GM19328 (cell line): ENCODE data around the gene TNFAIP8L3.

Experiments used
- ATAC-seq: cut with Tn5 transposase; IDR thresholded peaks from one replicate; pipeline ENCODE4 v1.9.1; 2021; ENCODE audit warnings: mild to moderate bottlenecking, moderate library complexity; ENCODE audit not compliant: unreplicated experiment

Gene TNFAIP8L3

GRCh38 chr15:51011212-51011611 lies 83.5 kb downstream of the TNFAIP8L3 start:
- ATAC-seq = no peak

- ATAC-seq = no peak
Measured at GRCh38 chr15:51007131-51007666, 87.5 kb downstream of the TNFAIP8L3 start.
